GM11168 (cell line): ENCODE results near the gene POU2AF1.
"Not testable (repeated sequence)": the region's sequence is repeated elsewhere in the genome, so short reads cannot be mapped to it uniquely, and the experiment has no call there.

ENCODE experiments used
- in situ Hi-C: fragments of 300-500 bp; cut with MboI; formaldehyde crosslinking; loops from one replicate; pipeline ENCODE4 v1.12.0; 2022; ENCODE audit warnings: low sequenced_read_pairs; ENCODE audit not compliant: unreplicated experiment

The POU2AF1 gene

GRCh38 chr11:111329306-111330204 is 49.5 kb downstream of the POU2AF1 start:
- in situ Hi-C loops = no loop called here

- in situ Hi-C loops = no loop called here
Observed at GRCh38 chr11:111327908-111328624, 51.0 kb downstream of the POU2AF1 start.

- in situ Hi-C loops = no loop called here
Observed at GRCh38 chr11:111326824-111327223, 52.3 kb downstream of the POU2AF1 start.

- in situ Hi-C loops = no loop called here
Observed at GRCh38 chr11:111325259-111325658, 53.8 kb downstream of the POU2AF1 start.

- in situ Hi-C loops = no loop called here
Observed at GRCh38 chr11:111324277-111324720, 54.8 kb downstream of the POU2AF1 start.

GRCh38 chr11:111322534-111322933 is 56.5 kb downstream of the POU2AF1 start:
- in situ Hi-C loops = no loop called here

GRCh38 chr11:111320728-111321568 is 58.1 kb downstream of the POU2AF1 start:
- in situ Hi-C loops = no loop called here

GRCh38 chr11:111320199-111320598 is 58.9 kb downstream of the POU2AF1 start:
- in situ Hi-C loops = not testable (repeated sequence)

GRCh38 chr11:111319296-111319695 is 59.8 kb downstream of the POU2AF1 start:
- in situ Hi-C loops = no loop called here

- in situ Hi-C loops = no loop called here
Observed at GRCh38 chr11:111312076-111312475, 67.0 kb downstream of the POU2AF1 start.

GRCh38 chr11:111310723-111311122 is 68.4 kb downstream of the POU2AF1 start:
- in situ Hi-C loops = no loop called here

- in situ Hi-C loops = no loop called here
Observed at GRCh38 chr11:111310088-111310487, 69.0 kb downstream of the POU2AF1 start.

GRCh38 chr11:111309215-111309915 is 69.7 kb downstream of the POU2AF1 start:
- in situ Hi-C loops = no loop called here

GRCh38 chr11:111308140-111308539 is 70.9 kb downstream of the POU2AF1 start:
- in situ Hi-C loops = no loop called here

GRCh38 chr11:111307472-111308108 is 71.5 kb downstream of the POU2AF1 start:
- in situ Hi-C loops = no loop called here

GRCh38 chr11:111306321-111306720 is 72.8 kb downstream of the POU2AF1 start:
- in situ Hi-C loops = no loop called here

GRCh38 chr11:111305876-111306275 is 73.2 kb downstream of the POU2AF1 start:
- in situ Hi-C loops = no loop called here

GRCh38 chr11:111305162-111305802 is 73.8 kb downstream of the POU2AF1 start:
- in situ Hi-C loops = no loop called here

- in situ Hi-C loops = no loop called here
Observed at GRCh38 chr11:111303461-111303860, 75.6 kb downstream of the POU2AF1 start.
